IPS DF 6.9 (cell line): Measurements from ENCODE around the gene MRTFA.
"Not testable (repeated sequence)": the region's sequence is repeated elsewhere in the genome, so short reads cannot be mapped to it uniquely, and the experiment has no call there.

Experiments
- DNase-seq: peaks from one replicate; pipeline ENCODE4 v3.0.0-alpha.2; 2013; ENCODE audit warnings: low read depth, low spot score
- H3K27ac ChIP-seq: one replicate; pipeline ENCODE4 v1.5.1; 2013; ENCODE audit warnings: low read length, control low read depth
- H3K27me3 ChIP-seq: 2 replicates; pipeline ENCODE4 v1.6.1; 2013; ENCODE audit warnings: mild to moderate bottlenecking, low read length; ENCODE audit not compliant: control insufficient read depth, insufficient read depth
- H3K36me3 ChIP-seq: 2 replicates; pipeline ENCODE4 v1.6.1; 2013; ENCODE audit warnings: low read length; ENCODE audit not compliant: control insufficient read depth, insufficient read depth
- H3K4me1 ChIP-seq: 2 replicates; pipeline ENCODE4 v1.6.1; 2013; ENCODE audit warnings: low read length; ENCODE audit not compliant: control insufficient read depth, insufficient read depth
- H3K4me3 ChIP-seq: 2 replicates; pipeline ENCODE4 v1.5.1; 2013; ENCODE audit warnings: mild to moderate bottlenecking, low read length
- H3K9me3 ChIP-seq: 2 replicates; pipeline ENCODE4 v1.6.1; 2013; ENCODE audit warnings: low read length, inconsistent platforms; ENCODE audit not compliant: control insufficient read depth, insufficient read depth
- WGBS: extraction: QIAGEN DNeasy Blood & Tissue Kit; methylation state at CpG from one replicate; pipeline ENCODE4 v1.1.7; 2013; ENCODE audit warnings: mixed read lengths, missing lambda C conversion rate; ENCODE audit not compliant: insufficient read length, insufficient coverage; 5-methylcytosine and 5-hydroxymethylcytosine counted together

MRTFA gene

GRCh38 chr22:40628354-40629042 is 8.0 kb downstream of the MRTFA start:
- no peak for DNase-seq
- Histone ChIP-seq H3K36me3 (no peaks in the 10 kb centered on the region), H3K9me3 (no peaks in the 10 kb centered on the region), H3K4me3 (no peak overlapping the region), H3K27me3 (no peaks in the 10 kb centered on the region), H3K27ac (no peak overlapping the region), H3K4me1 (no peaks in the 10 kb centered on the region)
- WGBS = no CpG with 5 or more reads among the region's 3 CpGs

- H3K4me1 ChIP-seq = no peaks in the 10 kb centered on the region
- no peak overlapping the region for H3K27ac ChIP-seq
- H3K36me3 ChIP-seq = no peaks in the 10 kb centered on the region
- no peak overlapping the region for H3K4me3 ChIP-seq
- no peaks in the 10 kb centered on the region for H3K27me3 ChIP-seq
- no CpG with 5 or more reads among the region's 5 CpGs for WGBS
- DNase-seq = no peak
- H3K9me3 ChIP-seq = no peaks in the 10 kb centered on the region
These were observed 8.9 kb downstream of the MRTFA start for GRCh38 chr22:40627612-40628011.

- WGBS = no CpG with 5 or more reads among the region's 2 CpGs
- H3K9me3 ChIP-seq = no peaks in the 10 kb centered on the region
- no peak for DNase-seq
- H3K27ac ChIP-seq = no peak overlapping the region
- no peak overlapping the region for H3K4me3 ChIP-seq
- no peaks in the 10 kb centered on the region for H3K36me3 ChIP-seq
- H3K27me3 ChIP-seq = no peaks in the 10 kb centered on the region
- no peaks in the 10 kb centered on the region for H3K4me1 ChIP-seq
These were observed 9.7 kb downstream of the MRTFA start for GRCh38 chr22:40626851-40627250.

- H3K36me3 ChIP-seq, H3K4me3 ChIP-seq, H3K4me1 ChIP-seq, H3K9me3 ChIP-seq, H3K27me3 ChIP-seq, H3K27ac ChIP-seq, DNase-seq: not testable (repeated sequence)
- no CpG with 5 or more reads among the region's 3 CpGs for WGBS
These were observed 10.7 kb downstream of the MRTFA start for GRCh38 chr22:40625794-40626193.

- DNase-seq, H3K9me3 ChIP-seq, H3K36me3 ChIP-seq, H3K4me3 ChIP-seq, H3K27ac ChIP-seq, H3K27me3 ChIP-seq, H3K4me1 ChIP-seq: not testable (repeated sequence)
- WGBS = no CpG with 5 or more reads among the region's 3 CpGs
These were observed 11.2 kb downstream of the MRTFA start for GRCh38 chr22:40625281-40625680.

- no peaks in the 10 kb centered on the region for H3K27me3 ChIP-seq
These were observed 11.7 kb downstream of the MRTFA start for GRCh38 chr22:40624770-40625169.

GRCh38 chr22:40621309-40622151 is 15.0 kb downstream of the MRTFA start:
- H3K27me3 ChIP-seq = no peaks in the 10 kb centered on the region
- WGBS = no CpG with 5 or more reads among the region's 9 CpGs
- DNase-seq = no peak
- no peak overlapping the region for H3K27ac ChIP-seq
- no peaks in the 10 kb centered on the region for H3K9me3 ChIP-seq
- no peak overlapping the region for H3K4me3 ChIP-seq
- no peaks in the 10 kb centered on the region for H3K36me3 ChIP-seq
- no peaks in the 10 kb centered on the region for H3K4me1 ChIP-seq

More at GRCh38 chr22:40624770-40625169, 11.7 kb downstream of the MRTFA start:
- WGBS = no CpG with 5 or more reads among the region's 1 CpG
- DNase-seq = no peak
- H3K4me3 ChIP-seq = no peak overlapping the region
- no peaks in the 10 kb centered on the region for H3K36me3 ChIP-seq
- H3K9me3 ChIP-seq = no peaks in the 10 kb centered on the region
- no peak overlapping the region for H3K27ac ChIP-seq
- no peaks in the 10 kb centered on the region for H3K4me1 ChIP-seq

- WGBS = no CpG with 5 or more reads among the region's 1 CpG
- H3K36me3 ChIP-seq = no peaks in the 10 kb centered on the region
- H3K4me1 ChIP-seq = no peaks in the 10 kb centered on the region
- H3K9me3 ChIP-seq = no peaks in the 10 kb centered on the region
- DNase-seq = no peak
- no peak overlapping the region for H3K27ac ChIP-seq
- no peaks in the 10 kb centered on the region for H3K27me3 ChIP-seq
- H3K4me3 ChIP-seq = no peak overlapping the region
These were observed 16.0 kb downstream of the MRTFA start for GRCh38 chr22:40620464-40621046.

- Histone ChIP-seq H3K27me3 (no peaks in the 10 kb centered on the region), H3K4me1 (no peaks in the 10 kb centered on the region), H3K4me3 (no peak overlapping the region), H3K27ac (no peak overlapping the region), H3K36me3 (no peaks in the 10 kb centered on the region), H3K9me3 (no peaks in the 10 kb centered on the region)
- DNase-seq = no peak
- WGBS = no CpG with 5 or more reads among the region's 5 CpGs
These were observed 18.1 kb downstream of the MRTFA start for GRCh38 chr22:40618400-40618799.

- H3K4me1 ChIP-seq = no peaks in the 10 kb centered on the region
- no peak overlapping the region for H3K27ac ChIP-seq
- WGBS = 100% methylated on average over 1 of the region's 5 CpGs
- no peaks in the 10 kb centered on the region for H3K36me3 ChIP-seq
- H3K4me3 ChIP-seq = no peak overlapping the region
- no peaks in the 10 kb centered on the region for H3K27me3 ChIP-seq
- H3K9me3 ChIP-seq = no peaks in the 10 kb centered on the region
- no peak for DNase-seq
These were observed 19.9 kb downstream of the MRTFA start for GRCh38 chr22:40616578-40616977.
